NAMALWA (cell line): ENCODE results near the gene CCL25.
A peak's percentile ranks its signal among the peaks of the same experiment; 100 is the strongest.
"Not testable (repeated sequence)": the region's sequence is repeated elsewhere in the genome, so short reads cannot be mapped to it uniquely, and the experiment has no call there.

Source experiments
- DNase-seq: peaks from one replicate; pipeline ENCODE4 v3.0.0-alpha.2; 2015; ENCODE audit warnings: low spot score

The CCL25 gene

GRCh38 chr19:8085598-8086408 is 33.2 kb downstream of the CCL25 start:
- DNase-seq = no peak

GRCh38 chr19:8086849-8087248 is 34.3 kb downstream of the CCL25 start:
- no peak for DNase-seq

- no peak for DNase-seq
Observed at GRCh38 chr19:8087876-8088275, 35.3 kb downstream of the CCL25 start.

GRCh38 chr19:8088752-8089663 is 36.4 kb downstream of the CCL25 start:
- no peak for DNase-seq

GRCh38 chr19:8089664-8090601 is 37.4 kb downstream of the CCL25 start:
- DNase-seq = peak; percentile 75

GRCh38 chr19:8090950-8091349 is 38.4 kb downstream of the CCL25 start:
- DNase-seq = no peak

- no peak for DNase-seq
Observed at GRCh38 chr19:8093740-8094139, 41.2 kb downstream of the CCL25 start.

GRCh38 chr19:8094336-8094735 is 41.8 kb downstream of the CCL25 start:
- DNase-seq = no peak

- no peak for DNase-seq
Observed at GRCh38 chr19:8095354-8095886, 42.9 kb downstream of the CCL25 start.

GRCh38 chr19:8096071-8096470 is 43.5 kb downstream of the CCL25 start:
- DNase-seq = peak; percentile 49

GRCh38 chr19:8097198-8097597 is 44.6 kb downstream of the CCL25 start:
- DNase-seq = no peak

GRCh38 chr19:8097681-8098567 is 45.4 kb downstream of the CCL25 start:
- DNase-seq = no peak

GRCh38 chr19:8101311-8101710 is 48.8 kb downstream of the CCL25 start:
- DNase-seq = no peak

GRCh38 chr19:8101910-8102309 is 49.4 kb downstream of the CCL25 start:
- DNase-seq = not testable (repeated sequence)

- no peak for DNase-seq
Observed at GRCh38 chr19:8105471-8105870, 52.9 kb downstream of the CCL25 start.

- DNase-seq = no peak
Observed at GRCh38 chr19:8107301-8107903, 54.8 kb downstream of the CCL25 start.

GRCh38 chr19:8108560-8109445 is 56.2 kb downstream of the CCL25 start:
- no peak for DNase-seq

GRCh38 chr19:8109455-8109854 is 56.9 kb downstream of the CCL25 start:
- DNase-seq = no peak
